Gastrocnemius medialis (tissue), 4 donors: ENCODE results near the gene SIGLEC11. TPM values are rescaled to one million over a fixed set of nuclear protein-coding genes. Genes with fewer than 3 reads are reported as not detected.

Source experiments
- ATAC-seq, 2 donors: fragments of 150-250 bp; one replicate each; pipeline ENCODE4 v1.9.1; 2016
- DNase-seq, 2 donors: peaks; one replicate each; pipeline ENCODE4 v3.0.0-alpha.2; 2019
- H3K27ac ChIP-seq, 4 donors: fragments of 200-600 bp; sonication (generic); 1 replicate in 1 of 4; 2 replicates in 3 of 4; pipeline ENCODE4 v1.5.1; 2016 to 2018; ENCODE audit warnings: mild to moderate bottlenecking in 2 of 4, moderate library complexity in 1 of 4
- H3K27me3 ChIP-seq, 3 donors: fragments of 200-600 bp; sonication (generic) in 2 of 3; 1 replicate in 1 of 3; 2 replicates in 2 of 3; pipeline versions ENCODE4 v1.5.1 to v1.6.0; 2016 to 2019; ENCODE audit warnings: mild to moderate bottlenecking in 1 of 3, moderate library complexity in 1 of 3
- H3K36me3 ChIP-seq, 2 donors: fragments of 200-600 bp; sonication (generic) in 1 of 2; one replicate each; pipeline ENCODE4 v1.5.1; 2017 to 2018
- H3K4me1 ChIP-seq, 2 donors: fragments of 200-600 bp; sonication (generic) in 1 of 2; one replicate each; pipeline ENCODE4 v1.5.1; 2016 to 2017; ENCODE audit warnings: mild to moderate bottlenecking in 2 of 2
- H3K4me3 ChIP-seq, 4 donors: fragments of 200-600 bp; sonication (generic) in 3 of 4; 1 replicate in 1 of 4; 2 replicates in 3 of 4; pipeline ENCODE4 v1.5.1; 2016 to 2019; ENCODE audit warnings: mild to moderate bottlenecking in 2 of 4
- H3K9me3 ChIP-seq, 3 donors: fragments of 200-600 bp; sonication (generic) in 2 of 3; 1 replicate in 1 of 3; 2 replicates in 2 of 3; pipeline ENCODE4 v1.5.1; 2016 to 2019
- CTCF ChIP-seq, 5 experiments: fragments of 450-650 bp in 3 of 5; fragments of 200-600 bp in 2 of 5; sonication (generic) in 2 of 5; IDR thresholded peaks in 4 of 5; conservative IDR thresholded peaks in 1 of 5; 1 replicate in 4 of 5; 2 replicates in 1 of 5; pipeline ENCODE4 v1.5.1; 2016 to 2019; ENCODE audit warnings: antibody characterized with exemption in 5 of 5, mild to moderate bottlenecking in 3 of 5, moderate library complexity in 3 of 5
- POLR2A ChIP-seq, 2 donors: fragments of 450-650 bp; IDR thresholded peaks; one replicate each; pipeline ENCODE4 v1.6.1; 2017; ENCODE audit warnings: antibody characterized with exemption in 2 of 2, mild to moderate bottlenecking in 2 of 2, moderate library complexity in 2 of 2
- in situ Hi-C, 4 donors: fragments of 200-750 bp; cut with MboI; loops; one replicate each; pipeline versions ENCODE4 v1.15.0 to v1.8.0; 2017; ENCODE audit warnings: low sequenced_read_pairs in 4 of 4
- intact Hi-C: fragments of 100-400 bp; cut with DNase I; formaldehyde crosslinking; loops from one replicate; pipeline ENCODE4 v1.15.1; 2023; ENCODE audit warnings: low total_unique reads
- total RNA-seq, 4 donors: library from RNA; depleted of rRNA; stranded (reverse); fragments of >200 nt; gene quantifications; one replicate each; pipeline versions ENCODE4 v1.1.0 to v1.2.3, GENCODE V29; 2016

The SIGLEC11 gene
- total RNA-seq, 4 donors from 2014 or later: 0.15 to 0.42 (median 0.25) TPM; not detected in 1

GRCh38 chr19:49957262-49957915, 3.6 kb downstream of the SIGLEC11 start:
- no peak for ATAC-seq
- TF ChIP-seq POLR2A (IDR thresholded peaks at IDR 0.05) (no peak), CTCF (IDR thresholded peaks at IDR 0.05 in 4 of 5, conservative IDR thresholded peaks at IDR 0.05 in 1 of 5) (no peak)
- no peak for DNase-seq
- Histone ChIP-seq H3K4me1 (no peaks in the 10 kb centered on the region), H3K9me3 (no peaks in the 10 kb centered on the region), H3K4me3 (no peak overlapping the region), H3K36me3 (no peaks in the 10 kb centered on the region), H3K27me3 (no peaks in the 10 kb centered on the region), H3K27ac (no peak overlapping the region)
- in situ Hi-C loops (no loop called here), intact Hi-C loops (no loop called here)

GRCh38 chr19:49956115-49956495, 4.9 kb downstream of the SIGLEC11 start:
- no peak for DNase-seq
- Histone ChIP-seq H3K9me3 (no peaks in the 10 kb centered on the region), H3K36me3 (no peaks in the 10 kb centered on the region), H3K27me3 (peaks cover 0 to 7% (median 0%) of the 10 kb centered on the region in 3 donors), H3K4me1 (no peaks in the 10 kb centered on the region), H3K4me3 (no peak overlapping the region), H3K27ac (no peak overlapping the region)
- ATAC-seq: no peak
- in situ Hi-C loops: no loop called here
- intact Hi-C loops: no loop called here
- TF ChIP-seq CTCF (IDR thresholded peaks at IDR 0.05 in 4 of 5, conservative IDR thresholded peaks at IDR 0.05 in 1 of 5) (no peak), POLR2A (IDR thresholded peaks at IDR 0.05) (no peak)

DNA sequence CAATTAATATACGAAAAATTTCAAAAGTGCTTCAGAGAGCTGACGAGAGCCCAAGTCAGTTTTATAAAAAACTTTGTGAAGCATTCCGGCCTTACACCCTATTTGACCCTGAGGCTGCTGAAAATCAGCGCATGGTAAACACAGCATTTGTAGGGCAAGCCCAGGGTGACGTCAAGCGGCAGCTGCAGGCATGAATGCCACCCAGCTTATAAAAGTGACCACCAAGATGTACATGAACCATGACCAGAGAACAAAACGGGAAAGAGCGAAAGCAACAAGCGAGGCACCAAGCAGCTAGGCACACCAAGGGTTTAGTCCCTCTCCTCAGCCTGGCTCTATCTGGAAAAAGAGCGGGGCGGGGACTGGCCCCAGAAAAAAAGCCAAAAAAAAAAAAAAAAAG, 6.0 kb downstream of the SIGLEC11 start:
- H3K27me3 ChIP-seq: peaks cover 0 to 7% (median 0%) of the 10 kb centered on the region in 3 donors

GRCh38 chr19:49954092-49954829, 6.7 kb downstream of the SIGLEC11 start:
- intact Hi-C loops: no loop called here

More for the DNA sequence above, 6.0 kb downstream of the SIGLEC11 start:
- Histone ChIP-seq H3K4me3 (no peak overlapping the region), H3K9me3 (no peaks in the 10 kb centered on the region), H3K4me1 (no peaks in the 10 kb centered on the region), H3K36me3 (no peaks in the 10 kb centered on the region), H3K27ac (no peak overlapping the region)
- intact Hi-C loops (no loop called here), in situ Hi-C loops (no loop called here)
- no peak for TF ChIP-seq CTCF (IDR thresholded peaks at IDR 0.05 in 4 of 5, conservative IDR thresholded peaks at IDR 0.05 in 1 of 5)
- DNase-seq (no peak), ATAC-seq (no peak)

More at GRCh38 chr19:49954092-49954829, 6.7 kb downstream of the SIGLEC11 start:
- Histone ChIP-seq H3K4me3 (no peak overlapping the region), H3K9me3 (no peaks in the 10 kb centered on the region), H3K36me3 (no peaks in the 10 kb centered on the region), H3K4me1 (no peaks in the 10 kb centered on the region), H3K27ac (no peak overlapping the region), H3K27me3 (peaks cover 0 to 7% (median 0%) of the 10 kb centered on the region in 3 donors)
- TF ChIP-seq CTCF (IDR thresholded peaks at IDR 0.05 in 4 of 5, conservative IDR thresholded peaks at IDR 0.05 in 1 of 5) (no peak), POLR2A (IDR thresholded peaks at IDR 0.05) (no peak)
- DNase-seq: no peak
- ATAC-seq: no peak
- in situ Hi-C loops: no loop called here
